ENCODE measurements around the gene S100Z. TPM values are rescaled to one million over a fixed set of nuclear protein-coding genes. Genes with fewer than 3 reads are reported as not detected.

Gene S100Z
- total and polyA plus RNA-seq, 9 of the 15 experiments (the other 6 are each of a cell fraction or from before 2014, with no cell fraction given): 0.15 to 0.42 (median 0.20) TPM; not detected in 6

DNA sequence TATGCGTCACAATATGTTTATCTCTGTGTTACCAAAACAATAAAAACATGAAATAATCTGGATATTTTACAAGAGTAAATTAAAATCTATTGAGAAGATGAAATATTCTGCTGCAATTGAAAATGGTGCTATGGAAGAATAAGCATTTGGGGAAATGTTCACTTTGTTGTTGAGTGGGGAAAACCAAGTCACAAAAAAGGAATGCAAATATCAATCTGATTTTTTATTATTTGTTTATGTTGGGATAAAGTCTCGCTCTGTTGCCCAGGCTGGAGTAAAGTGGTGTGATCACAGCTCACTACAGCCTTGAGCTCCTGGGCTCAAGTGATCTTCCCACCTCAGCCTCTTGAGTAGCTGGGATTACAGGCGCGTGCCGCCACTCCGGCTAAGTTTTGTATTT lies 39.6 kb upstream of the S100Z start:
- no peaks in the 10 kb centered on the region for H3K9me3 ChIP-seq (replicated peaks; ENCODE audit: control insufficient read depth, insufficient read depth, low read depth, low read length)
- no peaks in the 10 kb centered on the region for H3K79me2 ChIP-seq (ENCODE audit: control insufficient read depth, insufficient read depth, low read length)
- no peak overlapping the region for H3K4me2 ChIP-seq (ENCODE audit: insufficient read depth, low read length)
- ChIA-PET POLR2A (no interaction called here), CTCF (ENCODE audit: low intra/inter-chr PET ratio) (no interaction called here)
- H3K9me1 ChIP-seq (ENCODE audit: control insufficient read depth, insufficient read depth, low read length): no peaks in the 10 kb centered on the region
- BruUV-seq (replicated peaks): no TSS peak
- H3K27me3 ChIP-seq (ENCODE audit: control insufficient read depth in 2 of 2, insufficient read depth in 2 of 2, low read length in 2 of 2): peaks cover 3 to 11% of the 10 kb centered on the region in 2 experiments; a peak in 2 of 5 replicates
- H2AFZ ChIP-seq (ENCODE audit: low read depth, low read length): no peak overlapping the region
- ATAC-seq (no peak), DNase-seq (ENCODE audit: extremely low read depth in 1 of 4, low spot score in 3 of 4) (no peak), FAIRE-seq (no peak)
- in situ Hi-C loops (cut with MboI) (no loop called here), intact Hi-C loops (cut with micrococcal nuclease) (no loop called here)
- H4K20me1 ChIP-seq (replicated peaks; ENCODE audit: control insufficient read depth, insufficient read depth, low read length): peaks cover 4% of the 10 kb centered on the region; the same call in 1 of the 2 replicates
- H3K36me3 ChIP-seq (ENCODE audit: control insufficient read depth, insufficient read depth, low read length): no peaks in the 10 kb centered on the region
- no peak overlapping the region for H3K27ac ChIP-seq (ENCODE audit: extremely low read depth, low read depth, low read length)
- H3K4me3 ChIP-seq: no peak overlapping the region
- H3K9ac ChIP-seq (ENCODE audit: insufficient read depth in 1 of 2, low read depth in 2 of 2, low read length in 2 of 2): no peak overlapping the region
- no peak for TF ChIP-seq DPF2 (IDR thresholded peaks at IDR 0.05)
- TF ChIP-seq BRF1 (IDR thresholded peaks at IDR 0.05; ENCODE audit: borderline replicate concordance, extremely low read depth, insufficient read length): no peak
- no peak for TF ChIP-seq MCM3 (IDR thresholded peaks at IDR 0.05)
- no peak for TF ChIP-seq NCOA1 (IDR thresholded peaks at IDR 0.05; ENCODE audit: low read depth)
- no peak for TF ChIP-seq ZNF551 (CRISPR knock-in tag; IDR thresholded peaks at IDR 0.05)
- no peak for TF ChIP-seq XRCC4 (IDR thresholded peaks at IDR 0.05; ENCODE audit: extremely low read depth, insufficient read depth, insufficient read length)
- no peak for TF ChIP-seq NFXL1 (CRISPR knock-in tag; IDR thresholded peaks at IDR 0.05)
- TF ChIP-seq ZBTB7A (IDR thresholded peaks at IDR 0.05; ENCODE audit: borderline replicate concordance, control insufficient read depth, low read depth, low read length): no peak
- TF ChIP-seq ZFP1 (CRISPR knock-in tag; IDR thresholded peaks at IDR 0.05): no peak
- no peak for TF ChIP-seq ELF1 (tag; IDR thresholded peaks at IDR 0.05)
- no peak for TF ChIP-seq ZNF766 (CRISPR knock-in tag; conservative IDR thresholded peaks at IDR 0.05)
- TF ChIP-seq SAP30 (IDR thresholded peaks at IDR 0.05; ENCODE audit: borderline replicate concordance, insufficient read depth, low read depth, low read length, poor library complexity, severe bottlenecking): no peak
- no peak for TF ChIP-seq CBX1 (IDR thresholded peaks at IDR 0.05; ENCODE audit: low read depth)
- TF ChIP-seq, protein P1, sequence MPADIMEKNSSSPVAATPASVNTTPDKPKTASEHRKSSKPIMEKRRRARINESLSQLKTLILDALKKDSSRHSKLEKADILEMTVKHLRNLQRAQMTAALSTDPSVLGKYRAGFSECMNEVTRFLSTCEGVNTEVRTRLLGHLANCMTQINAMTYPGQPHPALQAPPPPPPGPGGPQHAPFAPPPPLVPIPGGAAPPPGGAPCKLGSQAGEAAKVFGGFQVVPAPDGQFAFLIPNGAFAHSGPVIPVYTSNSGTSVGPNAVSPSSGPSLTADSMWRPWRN (IDR thresholded peaks at IDR 0.05; ENCODE audit: low read depth): no peak
- TF ChIP-seq CAMTA2 (CRISPR knock-in tag; conservative IDR thresholded peaks at IDR 0.05): no peak
- no peak for TF ChIP-seq RBM22 (IDR thresholded peaks at IDR 0.05; ENCODE audit: low read depth, low read length, poor library complexity, severe bottlenecking)
- TF ChIP-seq CHCHD3 (CRISPR knock-in tag; IDR thresholded peaks at IDR 0.05): no peak
- no peak for TF ChIP-seq HMG20B (CRISPR knock-in tag; IDR thresholded peaks at IDR 0.05)
- TF ChIP-seq TSC22D4 (tag; IDR thresholded peaks at IDR 0.05): no peak
- WGBS (ENCODE audit: insufficient coverage, low coverage, missing lambda C conversion rate): 68% methylated on average over 6 of the region's 6 CpGs
- peaks cover 6 to 11% of the 10 kb centered on the region in 2 experiments; a peak in 4 of 5 replicates for H3K4me1 ChIP-seq (replicated peaks in 1 of 2; ENCODE audit: control insufficient read depth in 2 of 2, insufficient read depth in 2 of 2, low read length in 2 of 2)
